ENCODE data around the gene SH3BGRL3.
"Not testable (repeated sequence)": the region's sequence is repeated elsewhere in the genome, so short reads cannot be mapped to it uniquely, and the experiment has no call there.

SH3BGRL3 gene

GRCh38 chr1:26290882-26291261, 11.0 kb downstream of the SH3BGRL3 start:
- no peak for DNase-seq (ENCODE audit: low spot score)

DNA sequence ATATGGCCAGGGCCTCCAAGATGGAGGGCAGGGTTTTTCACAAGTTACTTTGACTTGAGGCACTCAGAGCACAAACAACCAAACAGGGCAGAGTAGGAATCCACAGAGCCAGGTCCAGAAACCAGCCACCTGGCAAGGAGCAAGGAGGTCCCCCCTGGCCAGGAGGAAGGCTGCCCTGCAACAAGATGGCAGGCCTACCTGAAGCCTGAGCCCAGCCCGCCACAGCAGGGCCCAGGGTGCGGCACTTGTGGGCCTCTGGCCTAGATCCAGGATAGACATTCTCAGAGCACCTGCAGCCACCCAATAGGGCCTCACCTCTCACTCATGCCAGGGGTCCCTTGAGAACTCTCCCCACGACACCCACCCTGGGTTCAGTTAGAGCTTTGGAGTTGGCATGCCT, 11.5 kb downstream of the SH3BGRL3 start:
- DNase-seq (ENCODE audit: low spot score) = no peak

- DNase-seq (ENCODE audit: low spot score) = no peak
These were observed 12.1 kb downstream of the SH3BGRL3 start for GRCh38 chr1:26291939-26292338.

DNA sequence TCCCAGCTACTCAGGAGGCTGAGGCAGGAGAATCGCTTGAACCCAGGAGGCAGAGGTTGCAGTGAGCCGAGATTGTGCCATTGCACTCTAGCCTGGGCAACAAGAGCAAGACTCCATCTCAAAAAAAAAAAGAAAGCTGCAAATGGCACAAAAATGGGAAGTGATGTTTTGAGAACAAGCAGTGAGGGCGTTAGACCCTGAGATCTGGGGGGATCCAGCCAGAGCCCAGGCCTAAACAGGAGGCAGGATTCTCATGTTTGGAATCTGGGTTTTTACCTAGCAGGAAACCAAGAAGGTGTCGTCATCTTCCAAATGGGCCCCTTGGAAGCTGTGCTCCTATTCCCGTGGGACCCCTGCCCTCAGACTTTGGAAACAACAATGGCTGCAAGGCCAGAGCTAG, 12.8 kb downstream of the SH3BGRL3 start:
- DNase-seq (ENCODE audit: low spot score) = not testable (repeated sequence)

DNA sequence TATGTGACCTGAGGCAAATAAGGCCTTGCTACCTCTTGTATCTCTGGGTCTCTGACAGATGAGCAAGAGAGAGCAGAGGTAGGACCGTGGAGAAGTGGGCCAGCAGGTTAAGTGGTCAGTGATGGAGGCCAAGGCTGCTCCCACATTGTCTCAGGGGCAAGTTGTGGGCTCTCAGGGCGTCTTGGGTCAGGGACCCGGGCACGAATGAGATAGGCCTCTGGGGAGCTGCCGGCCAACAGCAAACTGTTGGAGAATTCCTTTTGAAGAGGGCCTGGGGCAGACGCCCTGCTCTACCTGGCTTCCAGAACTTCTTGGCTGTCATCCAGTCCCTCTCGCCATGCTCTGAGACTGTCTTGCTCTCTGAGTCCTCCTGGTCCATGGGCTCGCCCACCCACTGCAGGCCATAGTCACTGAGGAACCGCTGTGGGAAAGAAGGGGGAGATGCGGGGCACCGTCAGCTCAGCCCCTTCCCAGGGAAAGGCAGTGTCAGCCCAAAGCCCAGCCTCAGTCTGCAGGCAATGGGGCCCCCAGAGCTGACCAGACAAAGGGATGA, 14.1 kb downstream of the SH3BGRL3 start:
- no peak for DNase-seq (ENCODE audit: low spot score)

DNA sequence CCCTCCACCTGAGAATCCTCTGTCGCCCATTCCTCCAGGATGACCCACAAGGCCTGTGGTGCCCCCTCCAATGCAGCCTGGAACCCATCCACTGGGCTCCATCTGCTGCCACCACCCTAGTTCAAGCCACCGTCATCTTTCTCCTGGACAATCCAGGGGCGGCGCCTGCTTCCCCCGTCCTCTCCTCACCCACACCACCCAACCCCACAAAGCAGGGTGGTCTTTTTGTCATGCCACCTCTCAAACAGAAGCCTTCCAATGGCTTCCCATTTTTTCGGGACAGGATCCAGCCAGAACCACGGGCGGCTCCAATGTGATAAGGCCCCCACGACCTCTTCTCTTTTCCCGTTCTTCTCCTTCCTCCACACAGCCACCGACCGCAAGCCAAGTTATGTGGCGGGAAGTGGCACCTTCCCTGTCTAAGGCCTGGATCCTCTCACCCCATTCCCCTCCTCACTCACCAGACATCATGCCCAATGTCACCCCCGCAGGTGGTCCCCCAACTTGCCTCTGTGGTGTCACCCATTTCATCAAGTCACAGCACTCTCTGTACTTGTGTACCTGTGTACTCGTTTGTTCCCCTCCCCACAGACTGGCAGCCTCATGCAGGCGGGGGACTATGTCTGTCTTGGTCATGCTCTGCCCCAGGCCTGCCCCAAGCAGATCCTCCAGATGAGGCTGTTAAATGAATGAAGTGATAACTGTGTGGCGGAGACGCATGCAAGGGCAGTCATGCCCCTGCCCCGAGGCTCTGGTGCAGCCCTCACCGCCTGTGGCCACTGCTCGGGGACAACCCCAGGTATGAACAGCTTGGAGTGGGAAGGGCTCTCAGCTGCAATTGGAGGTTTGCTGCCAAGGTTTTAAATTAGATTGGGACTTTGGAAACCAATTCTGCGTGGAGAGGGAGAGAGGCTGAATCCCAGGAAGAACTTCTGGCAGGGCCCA, 15.6 kb downstream of the SH3BGRL3 start:
- DNase-seq (ENCODE audit: low spot score) = no peak

GRCh38 chr1:26296340-26297056, 16.6 kb downstream of the SH3BGRL3 start:
- DNase-seq (ENCODE audit: low spot score) = no peak

DNA sequence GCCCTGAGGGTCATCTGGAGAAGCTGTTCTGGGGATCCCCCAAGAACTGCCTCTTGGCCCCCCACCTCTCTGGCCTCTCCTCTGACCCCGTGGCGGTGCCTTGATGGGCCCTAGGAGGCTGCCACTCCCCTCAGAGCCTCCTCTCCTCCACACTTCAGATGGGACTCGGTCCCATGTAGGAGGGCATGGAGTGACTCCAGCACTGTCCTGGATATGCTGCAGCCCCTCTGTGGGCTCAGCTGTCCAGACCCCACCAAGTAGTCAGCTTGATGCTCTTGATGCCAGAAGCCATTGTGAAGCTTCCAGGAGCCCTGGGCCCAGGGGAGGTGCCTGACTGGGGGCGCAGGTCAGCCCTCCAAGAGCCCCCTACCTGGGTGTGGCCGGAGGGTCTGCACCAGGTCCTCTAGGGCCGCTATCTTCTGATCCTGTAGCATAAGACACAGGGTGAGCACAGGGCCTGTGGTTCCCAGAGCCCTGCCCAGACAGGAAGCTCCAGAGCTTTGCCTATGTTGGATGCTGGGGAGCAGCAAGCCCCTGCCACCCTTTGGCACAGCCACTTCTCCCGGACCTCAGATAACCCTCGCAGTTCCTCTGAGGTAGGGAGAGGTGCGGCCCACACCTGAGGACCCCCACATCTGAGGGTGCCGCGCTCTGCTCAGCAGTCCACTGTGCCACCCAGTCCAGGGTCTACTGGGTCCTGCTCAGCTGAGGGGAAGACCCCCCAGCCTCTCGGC, 17.3 kb downstream of the SH3BGRL3 start:
- DNase-seq (ENCODE audit: low spot score) = no peak

DNA sequence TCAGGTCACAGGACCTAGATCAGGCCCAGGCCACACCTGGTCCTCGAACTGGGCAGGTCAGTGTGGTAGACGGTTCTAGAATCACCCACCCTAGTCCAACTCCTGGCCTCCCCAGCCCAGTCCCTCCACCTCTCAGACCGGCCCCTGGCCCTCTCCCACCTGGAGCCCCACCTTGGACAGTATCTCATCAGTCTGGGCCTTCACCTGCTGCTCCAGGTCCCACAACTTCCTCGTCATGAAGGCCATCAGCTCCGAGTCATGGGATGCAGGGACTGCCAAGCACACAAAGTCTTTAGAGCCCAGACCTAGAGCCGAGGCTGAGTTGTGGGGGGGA, 17.9 kb downstream of the SH3BGRL3 start:
- no peak for DNase-seq (ENCODE audit: low spot score)

DNA sequence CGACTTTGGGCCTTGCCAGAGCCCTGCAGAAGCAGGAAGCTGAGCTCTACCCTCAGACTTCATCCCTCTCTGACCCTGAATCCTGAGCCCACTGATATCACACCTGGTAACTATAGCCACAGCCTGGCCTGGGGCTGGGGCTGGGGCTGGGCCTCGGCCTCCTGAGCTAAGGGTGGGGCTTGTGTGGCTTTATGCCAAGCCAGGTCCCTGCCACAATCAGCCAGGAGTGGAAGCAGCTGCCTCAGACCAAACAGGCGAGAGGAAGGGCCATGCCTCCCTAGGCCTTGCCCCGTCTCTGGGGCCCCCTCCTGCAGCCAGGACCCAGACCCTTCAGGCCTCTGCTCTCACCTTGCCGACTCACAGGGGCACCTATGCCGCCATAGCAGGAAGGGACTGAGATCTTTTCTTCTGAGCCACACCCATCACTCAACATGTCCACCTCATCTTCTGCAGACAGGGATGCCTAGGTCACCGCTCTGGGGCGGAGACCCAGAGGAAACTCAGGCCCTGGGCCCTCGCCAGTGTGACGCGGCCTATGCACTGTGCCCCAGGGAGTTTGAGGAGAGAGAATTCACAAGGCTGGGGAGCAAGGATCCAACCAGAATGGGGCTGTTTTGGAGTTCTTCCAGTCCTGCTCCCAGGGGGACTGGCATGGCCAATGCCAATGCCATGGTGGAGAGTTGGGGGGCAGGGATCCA, 20.8 kb downstream of the SH3BGRL3 start:
- DNase-seq (ENCODE audit: low spot score) = peak; percentile 50

GRCh38 chr1:26302733-26303405, 23.0 kb downstream of the SH3BGRL3 start:
- no peak for DNase-seq (ENCODE audit: low spot score)

GRCh38 chr1:26305667-26306289, 25.9 kb downstream of the SH3BGRL3 start:
- no peak for DNase-seq (ENCODE audit: low spot score)

GRCh38 chr1:26306290-26307229, 26.7 kb downstream of the SH3BGRL3 start, which contains the start of gene UBXN11:
Gene UBXN11 (minus strand): TSS chr1:26306636. CDS start chr1:26302883, 3,753 bp downstream.
- DNase-seq (ENCODE audit: low spot score) = peak; percentile 94

DNA sequence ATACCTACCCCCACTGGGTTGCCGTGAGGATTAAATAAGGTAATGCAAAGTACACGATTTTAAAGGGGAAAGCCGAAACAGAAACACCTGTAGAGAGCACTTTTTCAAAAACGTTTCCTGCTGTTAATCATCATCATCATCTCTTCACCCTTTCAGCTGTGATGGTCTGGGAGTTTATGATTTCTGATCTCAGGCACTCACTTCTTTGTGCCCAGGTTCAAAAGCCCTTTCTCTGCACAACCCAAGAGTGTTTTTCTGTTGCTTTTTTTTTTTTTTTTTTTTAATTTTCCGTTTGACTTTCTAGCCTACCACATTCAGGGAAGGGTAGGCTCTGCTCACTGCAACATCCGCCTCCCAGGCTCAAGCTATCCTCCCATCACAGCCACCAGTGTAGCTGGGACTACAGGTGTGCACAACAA, 27.5 kb downstream of the SH3BGRL3 start:
- no peak for DNase-seq (ENCODE audit: low spot score)

DNA sequence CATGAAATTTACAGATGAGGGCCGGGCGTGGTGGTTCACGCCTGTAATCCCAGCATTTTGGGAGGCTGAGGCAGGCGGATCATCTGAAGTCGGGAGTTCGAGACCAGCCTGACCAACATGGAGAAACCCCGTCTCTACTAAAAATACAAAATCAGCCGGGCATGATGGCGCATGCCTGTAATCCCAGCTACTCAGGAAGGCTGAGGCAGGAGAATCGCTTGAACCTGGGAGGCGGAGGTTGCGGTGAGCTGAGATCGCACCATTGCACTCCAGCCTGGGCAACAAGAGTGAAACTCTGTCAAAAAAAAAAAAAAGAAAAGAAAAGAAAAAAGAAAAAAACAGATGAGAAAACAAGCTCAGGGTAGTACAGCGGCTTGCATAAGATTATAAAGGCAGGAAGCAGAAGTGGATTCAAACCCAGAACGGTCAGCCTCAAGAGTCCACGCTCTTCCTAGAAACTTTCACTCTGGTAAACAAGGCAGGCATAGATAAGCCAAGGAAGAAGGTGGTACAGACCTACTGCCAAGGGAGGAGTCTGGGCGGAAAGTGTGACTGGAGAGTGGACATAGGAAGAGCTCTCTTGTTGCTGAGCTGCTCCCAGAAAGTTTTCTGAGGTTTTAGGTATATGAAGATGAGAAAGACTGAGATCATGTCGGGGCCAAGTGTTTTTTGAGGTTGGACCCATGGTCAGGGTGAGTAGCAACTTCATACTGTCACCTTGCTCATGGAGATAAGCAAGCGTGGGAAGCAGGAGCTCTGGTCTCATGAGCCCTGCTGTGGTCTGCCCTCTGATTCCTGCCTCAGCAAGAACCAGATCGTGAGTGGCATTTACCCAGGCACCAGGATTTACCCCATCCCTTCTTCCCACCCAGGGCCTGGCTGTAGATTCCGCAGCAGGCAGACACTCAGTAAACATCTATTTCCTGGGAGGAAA, 28.3 kb downstream of the SH3BGRL3 start:
- peak; percentile 53 for DNase-seq (ENCODE audit: low spot score)

DNA sequence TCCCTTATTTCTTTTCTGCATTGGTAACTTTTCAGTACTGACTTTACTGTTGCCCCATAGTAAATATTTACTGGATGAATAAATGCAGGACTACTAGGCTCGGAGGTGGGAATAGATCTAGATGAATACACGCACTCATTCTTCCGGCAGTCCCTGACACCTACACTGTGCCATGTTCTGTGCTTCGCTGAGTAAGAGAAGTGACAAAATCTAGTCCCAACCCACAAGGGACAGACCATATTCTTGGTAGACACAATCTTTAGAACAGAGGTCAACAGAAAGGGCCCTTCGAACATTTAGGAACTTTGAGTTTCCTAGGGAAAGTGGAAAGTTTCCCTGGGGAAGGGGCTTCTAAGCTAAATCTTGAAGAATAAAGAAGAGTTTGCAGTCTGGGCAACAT, 34.6 kb downstream of the SH3BGRL3 start:
- no peak for DNase-seq (ENCODE audit: low spot score)

- no peak for DNase-seq (ENCODE audit: low spot score)
These were observed 36.3 kb downstream of the SH3BGRL3 start for GRCh38 chr1:26315874-26316850.

Data from hematopoietic multipotent progenitor cell treated with erythropoietin and hydrocortisone succinate and interleukin-3 and kit ligand, for 15 days (in vitro differentiated cells).